GM12878 (cell line): ENCODE measurements around the gene PTMA. TPM values are rescaled to one million over a fixed set of nuclear protein-coding genes. Genes with fewer than 3 reads are reported as not detected.

Experiments used
- BMI1 ChIP-seq: fragments of 450-650 bp; IDR thresholded peaks from 2 replicates; pipeline ENCODE4 v1.6.1; 2016; ENCODE audit warnings: mild to moderate bottlenecking, moderate library complexity, borderline replicate concordance
- CBX5 ChIP-seq: sonication (generic); IDR thresholded peaks from 2 replicates; pipeline ENCODE4 v1.6.1; 2016; ENCODE audit warnings: low read depth, moderate library complexity, mild to moderate bottlenecking, inconsistent platforms
- CREM ChIP-seq: IDR thresholded peaks from 2 replicates; pipeline ENCODE4 v1.6.1; 2014; ENCODE audit warnings: antibody characterized with exemption, low read depth
- EGR1 ChIP-seq, 2 experiments: IDR thresholded peaks; 1 replicate in 1 of 2; 2 replicates in 1 of 2; pipeline ENCODE4 v1.6.1; 2011 to 2012; ENCODE audit warnings: low read depth in 2 of 2, low read length in 2 of 2, borderline replicate concordance in 1 of 2, mild to moderate bottlenecking in 1 of 2, moderate library complexity in 1 of 2
- HDAC2 ChIP-seq: fragments of 200-600 bp; sonication (generic); IDR thresholded peaks from 2 replicates; pipeline ENCODE4 v1.6.1; 2017
- NBN ChIP-seq: fragments of 450-650 bp; IDR thresholded peaks from 2 replicates; pipeline ENCODE4 v1.6.1; 2016
- PAX5 ChIP-seq: IDR thresholded peaks from 2 replicates; pipeline ENCODE4 v1.6.1; 2011; ENCODE audit warnings: low read depth, low read length, borderline replicate concordance
- POLR2AphosphoS5 ChIP-seq: IDR thresholded peaks from 2 replicates; pipeline ENCODE4 v1.6.1; 2011; ENCODE audit warnings: mild to moderate bottlenecking, low read length, inconsistent platforms
- SMC3 ChIP-seq: IDR thresholded peaks from 2 replicates; pipeline ENCODE4 v1.6.1; 2011; ENCODE audit warnings: low read length, improper control_type of control experiment, borderline replicate concordance
- SP1 ChIP-seq: IDR thresholded peaks from one replicate; pipeline ENCODE4 v1.6.1; 2011; ENCODE audit warnings: low read depth, low read length
- SUZ12 ChIP-seq: fragments of 200-600 bp; sonication (generic); IDR thresholded peaks from one replicate; pipeline ENCODE4 v1.6.1; 2018; ENCODE audit warnings: antibody characterized with exemption, mild to moderate bottlenecking; ENCODE audit not compliant: unreplicated experiment
- TBL1XR1 ChIP-seq: IDR thresholded peaks from 2 replicates; pipeline ENCODE4 v1.6.1; 2012; ENCODE audit warnings: low read depth, low read length, improper control_type of control experiment
- ZNF207 ChIP-seq: fragments of 450-650 bp; IDR thresholded peaks from 2 replicates; pipeline ENCODE4 v1.6.1; 2014; ENCODE audit warnings: antibody characterized with exemption, mild to moderate bottlenecking, borderline replicate concordance
- polyA plus RNA-seq, 11 experiments: library from polyadenylated mRNA; depleted of rRNA in 4 of 11; unstranded in 6 of 11; stranded (reverse) in 5 of 11; fragments of >200 nt; fragmentation: Nextera tagmentation in 4 of 11; fragmentation: Illumina TruSeq in 1 of 11; extraction: Ambion mirVana in 4 of 11; extraction: Trizol in 1 of 11; gene quantifications; 1 replicate in 1 of 11; 2 replicates in 10 of 11; pipeline versions ENCODE4 v1.2.1 to v1.2.3, GENCODE V29; 2011 to 2016; ENCODE audit warnings: inconsistent platforms in 2 of 11, missing spikeins in 2 of 11, low read depth in 1 of 11
- total RNA-seq, 4 experiments: library from RNA; depleted of rRNA in 3 of 4; stranded (reverse); fragments of >200 nt in 3 of 4; fragmentation: Illumina TruSeq in 1 of 4; extraction: Trizol in 1 of 4; gene quantifications; 2 replicates each; pipeline versions ENCODE4 v1.2.1 to v1.2.3, GENCODE V29; 2013 to 2021
- TF ChIP-seq, protein P1 (sequence below): fragments of 450-650 bp; IDR thresholded peaks from 2 replicates; pipeline ENCODE4 v1.6.1; 2017; ENCODE audit warnings: mild to moderate bottlenecking, moderate library complexity
- TF ChIP-seq, protein P2 (sequence below): IDR thresholded peaks from 2 replicates; pipeline ENCODE4 v1.6.1; 2011; ENCODE audit warnings: mild to moderate bottlenecking, low read depth, low read length, moderate library complexity; ENCODE audit not compliant: insufficient replicate concordance
- TF ChIP-seq, protein P3 (sequence below): fragments of 450-650 bp; IDR thresholded peaks from 2 replicates; pipeline ENCODE4 v1.6.1; 2017; ENCODE audit warnings: borderline replicate concordance
- TF ChIP-seq, protein P4 (sequence below): fragments of 450-650 bp; IDR thresholded peaks from 2 replicates; pipeline ENCODE4 v1.6.1; 2016; ENCODE audit warnings: mild to moderate bottlenecking
- TF ChIP-seq, protein P5 (sequence below): fragments of 450-650 bp; IDR thresholded peaks from 2 replicates; pipeline ENCODE4 v1.6.1; 2017; ENCODE audit warnings: antibody characterized with exemption, mild to moderate bottlenecking, moderate library complexity

Gene PTMA
- total and polyA plus RNA-seq, 10 of the 15 experiments (the other 5 are each of a cell fraction or from before 2014, with no cell fraction given) = 1,144 to 5,018 (median 3,464) TPM

DNA sequence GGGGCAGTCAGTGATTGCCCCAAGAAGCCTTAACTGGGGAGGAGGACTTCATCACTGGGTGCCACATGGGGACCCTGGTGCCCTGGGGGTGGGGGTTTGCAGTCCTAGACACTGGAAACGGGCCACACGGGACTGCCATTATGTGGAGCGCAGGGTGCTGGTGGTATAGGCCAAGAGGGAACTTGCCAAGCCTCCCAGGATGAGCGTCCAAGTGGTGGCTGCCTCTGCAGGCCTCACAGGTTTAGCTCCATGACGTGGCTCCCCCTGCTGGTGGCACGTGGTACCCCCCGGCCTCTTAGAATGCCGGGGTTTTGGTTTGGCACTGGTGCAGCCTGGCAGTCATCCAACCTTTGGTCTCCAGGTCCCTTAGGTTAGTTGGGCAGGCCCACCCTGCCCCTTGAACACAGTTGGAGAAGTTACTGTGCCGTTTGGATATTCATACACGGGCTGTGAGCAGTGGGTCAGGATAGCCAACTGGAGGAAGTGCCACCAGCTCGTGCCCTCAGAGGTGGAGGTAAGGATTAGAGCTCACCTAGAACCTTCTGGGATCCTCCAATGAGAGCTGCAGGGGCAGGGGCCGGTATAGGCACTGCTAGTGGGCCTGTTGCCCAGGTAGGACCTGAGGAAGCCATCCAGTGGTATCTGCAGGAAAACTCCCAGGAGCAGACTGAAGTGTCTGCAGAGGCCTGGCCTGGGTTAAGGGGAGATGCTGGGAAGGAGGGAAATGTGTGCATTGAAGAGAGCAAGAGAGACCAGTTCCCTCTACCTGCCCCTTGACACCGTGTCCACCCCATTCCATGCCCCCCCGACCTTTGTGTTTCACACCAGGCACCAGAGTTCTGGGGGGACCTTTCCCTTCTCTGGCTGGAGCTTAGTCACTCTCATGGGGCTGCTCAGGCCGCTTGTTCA, 5.7 kb downstream of the PTMA start (continued):
- TF ChIP-seq, protein P1, sequence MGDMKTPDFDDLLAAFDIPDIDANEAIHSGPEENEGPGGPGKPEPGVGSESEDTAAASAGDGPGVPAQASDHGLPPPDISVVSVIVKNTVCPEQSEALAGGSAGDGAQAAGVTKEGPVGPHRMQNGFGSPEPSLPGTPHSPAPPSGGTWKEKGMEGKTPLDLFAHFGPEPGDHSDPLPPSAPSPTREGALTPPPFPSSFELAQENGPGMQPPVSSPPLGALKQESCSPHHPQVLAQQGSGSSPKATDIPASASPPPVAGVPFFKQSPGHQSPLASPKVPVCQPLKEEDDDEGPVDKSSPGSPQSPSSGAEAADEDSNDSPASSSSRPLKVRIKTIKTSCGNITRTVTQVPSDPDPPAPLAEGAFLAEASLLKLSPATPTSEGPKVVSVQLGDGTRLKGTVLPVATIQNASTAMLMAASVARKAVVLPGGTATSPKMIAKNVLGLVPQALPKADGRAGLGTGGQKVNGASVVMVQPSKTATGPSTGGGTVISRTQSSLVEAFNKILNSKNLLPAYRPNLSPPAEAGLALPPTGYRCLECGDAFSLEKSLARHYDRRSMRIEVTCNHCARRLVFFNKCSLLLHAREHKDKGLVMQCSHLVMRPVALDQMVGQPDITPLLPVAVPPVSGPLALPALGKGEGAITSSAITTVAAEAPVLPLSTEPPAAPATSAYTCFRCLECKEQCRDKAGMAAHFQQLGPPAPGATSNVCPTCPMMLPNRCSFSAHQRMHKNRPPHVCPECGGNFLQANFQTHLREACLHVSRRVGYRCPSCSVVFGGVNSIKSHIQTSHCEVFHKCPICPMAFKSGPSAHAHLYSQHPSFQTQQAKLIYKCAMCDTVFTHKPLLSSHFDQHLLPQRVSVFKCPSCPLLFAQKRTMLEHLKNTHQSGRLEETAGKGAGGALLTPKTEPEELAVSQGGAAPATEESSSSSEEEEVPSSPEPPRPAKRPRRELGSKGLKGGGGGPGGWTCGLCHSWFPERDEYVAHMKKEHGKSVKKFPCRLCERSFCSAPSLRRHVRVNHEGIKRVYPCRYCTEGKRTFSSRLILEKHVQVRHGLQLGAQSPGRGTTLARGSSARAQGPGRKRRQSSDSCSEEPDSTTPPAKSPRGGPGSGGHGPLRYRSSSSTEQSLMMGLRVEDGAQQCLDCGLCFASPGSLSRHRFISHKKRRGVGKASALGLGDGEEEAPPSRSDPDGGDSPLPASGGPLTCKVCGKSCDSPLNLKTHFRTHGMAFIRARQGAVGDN = peak; percentile 90
- peak in 1 of 2 experiments; percentile 22; a peak in 1 of 3 replicates for TF ChIP-seq EGR1 (IDR thresholded peaks at IDR 0.05; ENCODE audit: borderline replicate concordance in 1 of 2, low read depth in 2 of 2, low read length in 2 of 2)
- TF ChIP-seq, protein P2, sequence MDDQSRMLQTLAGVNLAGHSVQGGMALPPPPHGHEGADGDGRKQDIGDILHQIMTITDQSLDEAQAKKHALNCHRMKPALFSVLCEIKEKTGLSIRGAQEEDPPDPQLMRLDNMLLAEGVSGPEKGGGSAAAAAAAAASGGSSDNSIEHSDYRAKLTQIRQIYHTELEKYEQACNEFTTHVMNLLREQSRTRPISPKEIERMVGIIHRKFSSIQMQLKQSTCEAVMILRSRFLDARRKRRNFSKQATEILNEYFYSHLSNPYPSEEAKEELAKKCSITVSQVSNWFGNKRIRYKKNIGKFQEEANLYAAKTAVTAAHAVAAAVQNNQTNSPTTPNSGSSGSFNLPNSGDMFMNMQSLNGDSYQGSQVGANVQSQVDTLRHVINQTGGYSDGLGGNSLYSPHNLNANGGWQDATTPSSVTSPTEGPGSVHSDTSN = peak; percentile 80
- TF ChIP-seq, protein P3, sequence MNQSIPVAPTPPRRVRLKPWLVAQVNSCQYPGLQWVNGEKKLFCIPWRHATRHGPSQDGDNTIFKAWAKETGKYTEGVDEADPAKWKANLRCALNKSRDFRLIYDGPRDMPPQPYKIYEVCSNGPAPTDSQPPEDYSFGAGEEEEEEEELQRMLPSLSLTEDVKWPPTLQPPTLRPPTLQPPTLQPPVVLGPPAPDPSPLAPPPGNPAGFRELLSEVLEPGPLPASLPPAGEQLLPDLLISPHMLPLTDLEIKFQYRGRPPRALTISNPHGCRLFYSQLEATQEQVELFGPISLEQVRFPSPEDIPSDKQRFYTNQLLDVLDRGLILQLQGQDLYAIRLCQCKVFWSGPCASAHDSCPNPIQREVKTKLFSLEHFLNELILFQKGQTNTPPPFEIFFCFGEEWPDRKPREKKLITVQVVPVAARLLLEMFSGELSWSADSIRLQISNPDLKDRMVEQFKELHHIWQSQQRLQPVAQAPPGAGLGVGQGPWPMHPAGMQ = no peak
- no peak; the same call in 1 of the 2 replicates for TF ChIP-seq TBL1XR1
- TF ChIP-seq, protein P4, sequence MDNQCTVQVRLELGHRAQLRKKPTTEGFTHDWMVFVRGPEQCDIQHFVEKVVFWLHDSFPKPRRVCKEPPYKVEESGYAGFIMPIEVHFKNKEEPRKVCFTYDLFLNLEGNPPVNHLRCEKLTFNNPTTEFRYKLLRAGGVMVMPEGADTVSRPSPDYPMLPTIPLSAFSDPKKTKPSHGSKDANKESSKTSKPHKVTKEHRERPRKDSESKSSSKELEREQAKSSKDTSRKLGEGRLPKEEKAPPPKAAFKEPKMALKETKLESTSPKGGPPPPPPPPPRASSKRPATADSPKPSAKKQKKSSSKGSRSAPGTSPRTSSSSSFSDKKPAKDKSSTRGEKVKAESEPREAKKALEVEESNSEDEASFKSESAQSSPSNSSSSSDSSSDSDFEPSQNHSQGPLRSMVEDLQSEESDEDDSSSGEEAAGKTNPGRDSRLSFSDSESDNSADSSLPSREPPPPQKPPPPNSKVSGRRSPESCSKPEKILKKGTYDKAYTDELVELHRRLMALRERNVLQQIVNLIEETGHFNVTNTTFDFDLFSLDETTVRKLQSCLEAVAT = 0 out of 2 replicates have a peak, but pooled peaks have one; percentile 50
- peak; percentile 32 for TF ChIP-seq SP1
- TF ChIP-seq CREM = peak; percentile 59
- TF ChIP-seq POLR2AphosphoS5 = peak; percentile 98
- TF ChIP-seq SUZ12 = no peak
- peak; percentile 95 for TF ChIP-seq PAX5
- TF ChIP-seq BMI1 = peak; percentile 82
- TF ChIP-seq HDAC2 = no peak
- peak; percentile 56 for TF ChIP-seq SMC3
- TF ChIP-seq NBN = peak; percentile 62
- TF ChIP-seq, protein P5, sequence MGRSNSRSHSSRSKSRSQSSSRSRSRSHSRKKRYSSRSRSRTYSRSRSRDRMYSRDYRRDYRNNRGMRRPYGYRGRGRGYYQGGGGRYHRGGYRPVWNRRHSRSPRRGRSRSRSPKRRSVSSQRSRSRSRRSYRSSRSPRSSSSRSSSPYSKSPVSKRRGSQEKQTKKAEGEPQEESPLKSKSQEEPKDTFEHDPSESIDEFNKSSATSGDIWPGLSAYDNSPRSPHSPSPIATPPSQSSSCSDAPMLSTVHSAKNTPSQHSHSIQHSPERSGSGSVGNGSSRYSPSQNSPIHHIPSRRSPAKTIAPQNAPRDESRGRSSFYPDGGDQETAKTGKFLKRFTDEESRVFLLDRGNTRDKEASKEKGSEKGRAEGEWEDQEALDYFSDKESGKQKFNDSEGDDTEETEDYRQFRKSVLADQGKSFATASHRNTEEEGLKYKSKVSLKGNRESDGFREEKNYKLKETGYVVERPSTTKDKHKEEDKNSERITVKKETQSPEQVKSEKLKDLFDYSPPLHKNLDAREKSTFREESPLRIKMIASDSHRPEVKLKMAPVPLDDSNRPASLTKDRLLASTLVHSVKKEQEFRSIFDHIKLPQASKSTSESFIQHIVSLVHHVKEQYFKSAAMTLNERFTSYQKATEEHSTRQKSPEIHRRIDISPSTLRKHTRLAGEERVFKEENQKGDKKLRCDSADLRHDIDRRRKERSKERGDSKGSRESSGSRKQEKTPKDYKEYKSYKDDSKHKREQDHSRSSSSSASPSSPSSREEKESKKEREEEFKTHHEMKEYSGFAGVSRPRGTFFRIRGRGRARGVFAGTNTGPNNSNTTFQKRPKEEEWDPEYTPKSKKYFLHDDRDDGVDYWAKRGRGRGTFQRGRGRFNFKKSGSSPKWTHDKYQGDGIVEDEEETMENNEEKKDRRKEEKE = no peak; the same call in 1 of the 2 replicates
- TF ChIP-seq ZNF207 = no peak; the same call in 1 of the 2 replicates
- TF ChIP-seq CBX5 = no peak
